HEK293 (cell line): ENCODE data around the gene ARHGAP23.

Experiments used
- HIC1 ChIP-seq: fragments of 450-650 bp; formaldehyde crosslinking; IDR thresholded peaks from 2 replicates; pipeline ENCODE4 v1.5.1; 2016; ENCODE audit warnings: missing biosample characterization, missing genetic modification characterization
- MYNN ChIP-seq: fragments of 450-650 bp; formaldehyde crosslinking; IDR thresholded peaks from 2 replicates; pipeline ENCODE4 v1.5.1; 2016; ENCODE audit warnings: missing biosample characterization, missing genetic modification characterization, borderline replicate concordance
- MZF1 ChIP-seq: fragments of 450-650 bp; formaldehyde crosslinking; IDR thresholded peaks from 2 replicates; pipeline ENCODE4 v1.5.1; 2017; ENCODE audit warnings: missing biosample characterization, missing genetic modification characterization, borderline replicate concordance
- PRDM1 ChIP-seq: fragments of 450-650 bp; formaldehyde crosslinking; IDR thresholded peaks from 2 replicates; pipeline ENCODE4; 2016; ENCODE audit warnings: missing biosample characterization, missing genetic modification characterization
- REPIN1 ChIP-seq: fragments of 450-650 bp; formaldehyde crosslinking; IDR thresholded peaks from 2 replicates; pipeline ENCODE4 v1.5.1; 2017; ENCODE audit warnings: missing biosample characterization, missing genetic modification characterization, low read depth
- SCRT2 ChIP-seq: fragments of 450-650 bp; formaldehyde crosslinking; IDR thresholded peaks from 2 replicates; pipeline ENCODE4 v1.5.1; 2016; ENCODE audit warnings: missing biosample characterization, missing genetic modification characterization
- SETDB1 ChIP-seq: IDR thresholded peaks from one replicate; pipeline ENCODE4 v1.6.1; 2017; ENCODE audit warnings: mild to moderate bottlenecking, low read length, moderate library complexity, mixed read lengths; ENCODE audit not compliant: insufficient read length
- SP2 ChIP-seq: fragments of 450-650 bp; formaldehyde crosslinking; IDR thresholded peaks from 2 replicates; pipeline ENCODE4 v1.5.1; 2016; ENCODE audit warnings: missing biosample characterization, missing genetic modification characterization
- SP7 ChIP-seq: fragments of 450-650 bp; formaldehyde crosslinking; IDR thresholded peaks from 2 replicates; pipeline ENCODE4 v1.5.1; 2016; ENCODE audit warnings: missing biosample characterization, missing genetic modification characterization
- TRIM28 ChIP-seq: IDR thresholded peaks from 2 replicates; pipeline ENCODE4 v1.6.1; 2011; ENCODE audit warnings: low read length, control low read depth, borderline replicate concordance
- ZBTB17 ChIP-seq: fragments of 450-650 bp; formaldehyde crosslinking; IDR thresholded peaks from 2 replicates; pipeline ENCODE4 v1.5.1; 2016; ENCODE audit warnings: missing biosample characterization, missing genetic modification characterization
- ZBTB49 ChIP-seq: fragments of 450-650 bp; formaldehyde crosslinking; IDR thresholded peaks from 2 replicates; pipeline ENCODE4 v1.5.1; 2016; ENCODE audit warnings: missing biosample characterization, missing genetic modification characterization, low read depth
- ZBTB7A ChIP-seq: fragments of 450-650 bp; formaldehyde crosslinking; IDR thresholded peaks from 2 replicates; pipeline ENCODE4 v1.5.1; 2016; ENCODE audit warnings: low read depth, missing biosample characterization, missing genetic modification characterization
- ZNF132 ChIP-seq: fragments of 450-650 bp; formaldehyde crosslinking; IDR thresholded peaks from 2 replicates; pipeline ENCODE4 v1.5.1; 2017; ENCODE audit warnings: missing biosample characterization, missing genetic modification characterization, borderline replicate concordance
- ZNF211 ChIP-seq: fragments of 450-650 bp; formaldehyde crosslinking; IDR thresholded peaks from 2 replicates; pipeline ENCODE4 v1.5.1; 2016; ENCODE audit warnings: low read depth, missing biosample characterization, missing genetic modification characterization
- ZNF529 ChIP-seq: fragments of 450-650 bp; formaldehyde crosslinking; IDR thresholded peaks from 2 replicates; pipeline ENCODE4 v1.5.1; 2017; ENCODE audit warnings: missing genetic modification characterization, missing biosample characterization; ENCODE audit not compliant: insufficient replicate concordance
- ZNF560 ChIP-seq: fragments of 450-650 bp; formaldehyde crosslinking; IDR thresholded peaks from 2 replicates; pipeline ENCODE4 v1.5.1; 2017; ENCODE audit warnings: missing biosample characterization, missing genetic modification characterization, borderline replicate concordance
- ZNF600 ChIP-seq: fragments of 450-650 bp; formaldehyde crosslinking; IDR thresholded peaks from 2 replicates; pipeline ENCODE4 v1.5.1; 2016; ENCODE audit warnings: missing biosample characterization, missing genetic modification characterization
- ZNF626 ChIP-seq: fragments of 450-650 bp; sonication (Bioruptor Pico); formaldehyde crosslinking; IDR thresholded peaks from 2 replicates; pipeline ENCODE4 v1.5.1; 2018; ENCODE audit warnings: missing biosample characterization, missing genetic modification characterization, inconsistent platforms
- ZNF629 ChIP-seq: fragments of 450-650 bp; formaldehyde crosslinking; IDR thresholded peaks from 2 replicates; pipeline ENCODE4 v1.5.1; 2017; ENCODE audit warnings: missing biosample characterization, missing genetic modification characterization
- ZNF645 ChIP-seq: fragments of 450-650 bp; formaldehyde crosslinking; IDR thresholded peaks from 2 replicates; pipeline ENCODE4; 2016; ENCODE audit warnings: missing biosample characterization, missing genetic modification characterization
- ZNF677 ChIP-seq: fragments of 450-650 bp; IDR thresholded peaks from 2 replicates; pipeline ENCODE4 v1.5.0; 2018; ENCODE audit warnings: missing biosample characterization, mild to moderate bottlenecking, missing genetic modification characterization, moderate library complexity
- ZNF692 ChIP-seq: fragments of 450-650 bp; formaldehyde crosslinking; IDR thresholded peaks from 2 replicates; pipeline ENCODE4 v1.5.1; 2016; ENCODE audit warnings: missing biosample characterization, missing genetic modification characterization
- ZNF704 ChIP-seq: fragments of 450-650 bp; formaldehyde crosslinking; IDR thresholded peaks from 2 replicates; pipeline ENCODE4 v1.5.1; 2016; ENCODE audit warnings: missing biosample characterization, missing genetic modification characterization
- ZNF707 ChIP-seq: fragments of 450-650 bp; formaldehyde crosslinking; IDR thresholded peaks from 2 replicates; pipeline ENCODE4 v1.5.1; 2016; ENCODE audit warnings: missing biosample characterization, missing genetic modification characterization
- ZSCAN5A ChIP-seq: fragments of 450-650 bp; formaldehyde crosslinking; IDR thresholded peaks from 2 replicates; pipeline ENCODE4 v1.5.1; 2016; ENCODE audit warnings: missing biosample characterization, missing genetic modification characterization

ARHGAP23 gene

GRCh38 chr17:38560503-38561318, 132.4 kb downstream of the ARHGAP23 start (continued):
- TF ChIP-seq ZNF704 (tag by site-specific recombination): no peak
- no peak for TF ChIP-seq ZNF529 (tag by site-specific recombination)
- no peak for TF ChIP-seq HIC1
- TF ChIP-seq SP7 (tag by site-specific recombination): no peak
- TF ChIP-seq ZNF560 (tag by site-specific recombination): no peak
- no peak for TF ChIP-seq SCRT2 (tag by site-specific recombination)
- no peak for TF ChIP-seq ZSCAN5A (tag by site-specific recombination)
- TF ChIP-seq ZNF707 (tag by site-specific recombination): no peak
- TF ChIP-seq ZNF132 (tag by site-specific recombination): no peak
- TF ChIP-seq MYNN (tag by site-specific recombination): no peak
- no peak for TF ChIP-seq ZNF626 (tag by site-specific recombination)
- TF ChIP-seq ZNF692: no peak
- no peak for TF ChIP-seq SP2 (tag by site-specific recombination)
- no peak for TF ChIP-seq ZBTB7A (tag by site-specific recombination)
- TF ChIP-seq ZNF677 (tag by site-specific recombination): no peak
- peak; percentile 54; the same call in 1 of the 2 replicates for TF ChIP-seq ZNF600 (tag by site-specific recombination)
- no peak for TF ChIP-seq ZNF629
- no peak for TF ChIP-seq MZF1 (tag by site-specific recombination)
- TF ChIP-seq SETDB1: no peak
- TF ChIP-seq ZNF211 (tag by site-specific recombination): no peak
- peak; percentile 51 for TF ChIP-seq ZBTB17 (tag by site-specific recombination)
- TF ChIP-seq TRIM28: no peak
- no peak for TF ChIP-seq ZBTB49 (tag by site-specific recombination)
- peak; percentile 78 for TF ChIP-seq PRDM1 (tag by site-specific recombination)
- TF ChIP-seq REPIN1 (tag by site-specific recombination): no peak
- no peak for TF ChIP-seq ZNF645 (tag by site-specific recombination)
